Hematopoietic multipotent progenitor cell treated with erythropoietin and hydrocortisone succinate and interleukin-3 and kit ligand, for 8 days (in vitro differentiated cells): ENCODE data around the gene CBX4.
A peak's percentile ranks its signal among the peaks of the same experiment; 100 is the strongest.

Experiments used
- DNase-seq: peaks from one replicate; pipeline ENCODE4 v3.0.0-alpha.2; 2015

CBX4 gene

DNA sequence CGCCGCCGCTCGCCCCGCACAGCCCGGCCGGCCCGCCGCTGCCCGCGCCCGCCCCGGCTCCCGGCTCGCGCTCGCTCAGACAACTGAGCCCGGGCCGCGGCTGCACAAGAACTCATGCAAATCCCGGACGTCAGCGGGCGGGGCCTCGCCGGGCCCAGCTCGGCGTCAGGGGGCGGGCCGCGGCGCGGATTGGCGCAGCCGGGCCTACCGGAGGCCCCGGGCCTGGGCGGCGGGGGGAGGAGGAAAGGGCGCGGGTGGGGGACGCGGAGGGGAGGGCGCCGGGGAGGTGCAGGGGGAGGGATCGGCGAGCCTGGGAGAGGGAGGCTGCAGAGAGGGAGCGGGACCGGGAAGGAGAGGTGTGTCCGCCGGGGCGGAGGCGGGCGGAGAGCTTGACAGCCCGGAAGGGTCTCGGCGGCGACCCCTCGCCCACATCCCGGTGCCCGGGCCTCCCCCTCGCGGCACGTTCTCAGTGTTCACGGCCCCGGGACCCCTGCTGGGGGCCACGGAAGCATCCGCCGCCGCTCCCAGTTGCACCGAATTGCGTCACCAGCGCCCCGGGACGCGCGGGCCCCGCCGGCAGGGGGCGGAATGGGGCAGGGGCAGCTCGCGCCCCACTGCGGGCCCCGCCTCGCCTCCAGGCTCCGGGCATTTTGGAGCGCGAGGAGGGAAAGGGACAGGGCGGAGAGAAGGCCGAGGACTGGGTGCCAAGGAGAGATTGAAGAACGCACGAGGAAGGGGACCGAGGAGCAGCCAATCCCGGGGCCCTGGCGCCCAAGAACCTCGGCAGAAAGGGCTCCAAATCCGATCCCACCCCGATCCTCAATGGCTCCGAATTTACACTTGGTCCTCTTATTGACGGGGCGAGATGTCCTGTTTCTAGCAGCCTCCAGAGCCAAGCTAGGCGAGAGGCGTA, at the start of gene CBX4:
CBX4 (minus strand) TSS at position 85 of the 913 bp plus-strand sequence. CDS start 189 bp downstream, outside the sequence.
- peak; percentile 92 for DNase-seq

DNA sequence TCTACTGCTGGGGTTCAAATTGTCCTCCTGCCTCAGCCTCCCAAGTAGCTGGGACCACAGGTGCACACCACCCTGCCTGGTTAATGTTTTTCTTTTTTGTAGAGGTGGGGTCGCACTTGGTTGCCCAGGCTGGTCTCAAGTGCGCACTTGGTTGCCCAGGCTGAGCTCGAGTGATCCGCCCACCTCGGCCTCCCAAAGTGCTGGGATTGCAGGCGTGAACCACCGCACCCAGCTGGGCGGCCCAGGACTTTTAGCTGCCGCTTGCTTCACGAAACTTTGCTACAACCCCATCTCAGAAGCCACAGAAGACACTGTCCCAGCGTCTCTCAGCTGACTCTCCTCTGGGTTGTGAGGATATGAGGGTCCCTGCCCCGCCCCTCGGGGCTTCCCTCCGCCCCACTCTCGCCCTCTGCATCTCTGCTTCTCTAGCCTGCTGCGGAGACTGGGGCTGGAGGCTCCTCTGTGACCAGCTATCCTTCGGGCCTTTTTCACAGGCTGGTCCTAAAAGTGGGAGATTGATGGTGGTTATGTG, 48.8 kb upstream of the CBX4 start:
- DNase-seq: no peak

DNA sequence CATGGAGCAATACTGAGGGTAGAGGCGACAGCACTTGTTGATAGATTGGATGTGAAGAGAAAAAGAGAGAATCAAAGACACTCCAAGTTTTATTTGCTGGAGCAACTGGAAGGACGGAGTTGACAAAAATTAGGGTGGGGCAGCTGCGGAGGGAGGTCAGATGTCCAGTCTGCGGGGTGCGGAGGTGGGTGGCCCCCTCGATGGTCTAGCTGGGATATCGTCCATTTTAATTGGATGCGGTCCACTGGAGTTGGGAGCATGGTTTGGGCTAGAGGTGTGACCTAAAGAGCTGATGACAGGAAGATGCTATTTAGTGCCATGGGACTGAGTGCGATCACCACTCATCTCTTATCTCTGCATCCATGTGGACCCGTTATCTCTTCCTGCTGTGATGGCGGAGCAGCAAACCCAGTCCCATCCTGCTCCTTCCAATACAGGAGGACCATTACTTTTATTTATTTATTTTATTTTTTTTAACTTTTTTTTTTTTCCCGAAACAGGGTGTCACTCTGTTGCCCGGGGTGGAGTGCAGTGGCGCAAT, 48.3 kb upstream of the CBX4 start:
- no peak for DNase-seq

DNA sequence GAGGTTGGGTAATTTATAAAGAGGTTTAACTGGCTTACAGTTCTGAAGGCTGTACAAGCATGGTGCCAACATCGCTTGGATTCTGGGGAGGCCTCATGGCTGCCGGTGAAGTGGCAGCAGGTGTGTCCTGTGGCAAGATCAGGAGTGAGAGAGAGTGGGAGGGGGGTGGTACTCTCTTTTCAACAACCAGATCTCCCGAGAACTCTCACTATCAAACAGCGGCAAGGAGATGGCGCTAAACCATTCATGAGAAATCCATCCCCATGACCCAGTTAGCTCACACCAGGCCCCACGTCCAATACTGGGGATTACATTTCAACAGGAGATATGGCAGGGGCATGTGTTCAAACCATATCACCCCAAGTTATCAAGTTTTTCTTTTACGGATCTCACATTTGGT, 44.0 kb upstream of the CBX4 start:
- DNase-seq: no peak

DNA sequence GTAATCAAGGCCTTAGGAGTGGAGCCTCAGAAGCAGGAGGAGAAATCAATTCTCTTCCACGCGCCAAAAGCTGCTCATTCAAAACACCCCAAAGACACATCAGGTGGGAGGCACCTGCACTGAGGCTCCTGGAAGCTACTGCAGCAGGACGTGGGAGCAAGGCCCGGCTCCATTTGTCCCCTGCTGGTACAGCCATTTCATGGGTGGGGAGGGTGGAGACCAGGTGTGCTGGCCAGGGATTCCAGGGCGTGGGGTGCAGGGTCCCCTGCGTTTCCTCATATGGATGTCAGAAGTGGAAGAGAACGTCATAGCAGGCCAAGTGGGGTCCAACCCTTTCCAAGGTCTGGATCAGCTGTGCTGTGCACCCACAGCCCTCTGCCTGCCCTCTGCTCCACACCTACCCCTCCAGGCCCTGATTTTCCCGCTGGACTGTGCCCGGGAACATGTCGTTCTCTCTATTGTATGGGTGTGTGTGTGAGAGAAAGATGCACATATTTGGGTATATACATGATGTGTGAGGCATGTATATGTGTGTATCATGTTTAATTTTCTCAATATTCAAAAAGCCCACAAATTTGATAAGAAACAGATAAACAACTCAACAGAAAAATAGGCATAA, 39.2 kb upstream of the CBX4 start:
- no peak for DNase-seq

DNA sequence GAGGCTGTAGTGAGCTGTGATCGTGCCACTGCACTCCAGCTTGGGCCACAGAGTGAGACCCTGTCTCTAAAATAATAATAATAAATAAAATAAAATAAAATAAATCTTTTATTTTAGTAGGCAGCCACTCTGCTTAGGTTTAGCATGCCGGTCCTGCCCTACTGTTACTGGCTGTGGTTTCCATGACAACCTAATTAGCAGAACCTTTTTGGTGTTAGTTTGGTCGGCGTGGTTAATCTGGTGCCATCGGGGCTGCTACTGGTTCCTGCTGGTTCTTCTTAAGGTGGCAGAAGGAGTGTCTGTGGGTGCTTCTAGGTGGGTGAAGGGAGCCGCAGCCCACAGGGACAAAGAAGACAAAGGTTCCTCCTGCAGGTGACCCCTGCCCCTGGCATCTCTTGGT, 37.8 kb upstream of the CBX4 start:
- no peak for DNase-seq

DNA sequence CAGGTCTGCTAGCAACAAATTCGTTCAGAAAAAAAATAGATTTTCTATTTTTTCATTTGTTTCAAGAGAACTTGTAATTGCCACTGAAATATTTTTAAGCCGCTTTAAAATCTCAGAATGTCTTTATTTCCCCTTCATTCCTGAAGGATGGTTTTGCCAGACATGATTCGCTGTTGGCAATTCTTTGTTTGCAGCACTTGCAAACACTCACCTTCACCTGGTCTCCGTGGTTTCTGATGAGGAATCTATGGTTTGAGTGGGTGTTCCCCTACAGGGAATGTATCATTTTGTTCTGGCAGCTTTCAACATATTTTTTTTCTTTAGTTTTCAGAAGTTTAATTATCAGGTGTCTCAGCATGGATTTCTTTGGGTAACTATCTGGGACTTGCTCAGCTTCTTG, 36.3 kb upstream of the CBX4 start:
- DNase-seq: no peak

DNA sequence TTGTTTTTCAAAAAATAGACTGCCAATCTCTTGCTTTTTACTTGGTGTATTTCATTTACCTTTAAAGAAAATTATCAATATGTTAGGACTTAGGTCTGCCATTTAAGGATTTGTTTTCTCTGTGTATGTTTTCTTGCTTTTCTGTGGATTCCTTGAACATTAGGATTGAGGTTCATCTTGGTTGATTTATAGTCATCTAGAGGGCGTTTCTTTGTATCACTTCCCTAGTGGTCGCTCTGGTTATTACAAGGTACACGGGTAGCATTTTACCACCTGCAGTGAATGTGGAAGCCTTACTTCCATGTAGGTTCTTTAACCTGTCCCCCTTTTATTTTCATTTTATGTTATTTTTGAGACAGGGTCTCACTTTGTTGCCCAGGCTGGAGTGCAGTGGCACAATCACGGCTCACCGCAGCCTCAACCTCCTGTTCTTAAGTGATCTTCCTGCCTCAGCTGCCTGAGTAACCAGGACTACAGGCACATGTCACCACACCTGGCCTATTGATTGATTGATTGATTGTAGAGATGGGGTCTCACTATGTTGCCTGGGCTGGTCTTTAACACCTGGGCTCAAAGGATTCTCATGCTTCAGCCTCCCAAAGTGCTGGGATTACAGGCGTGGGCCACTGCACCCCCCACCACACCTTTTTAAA, 35.2 kb upstream of the CBX4 start:
- DNase-seq: peak; percentile 57

DNA sequence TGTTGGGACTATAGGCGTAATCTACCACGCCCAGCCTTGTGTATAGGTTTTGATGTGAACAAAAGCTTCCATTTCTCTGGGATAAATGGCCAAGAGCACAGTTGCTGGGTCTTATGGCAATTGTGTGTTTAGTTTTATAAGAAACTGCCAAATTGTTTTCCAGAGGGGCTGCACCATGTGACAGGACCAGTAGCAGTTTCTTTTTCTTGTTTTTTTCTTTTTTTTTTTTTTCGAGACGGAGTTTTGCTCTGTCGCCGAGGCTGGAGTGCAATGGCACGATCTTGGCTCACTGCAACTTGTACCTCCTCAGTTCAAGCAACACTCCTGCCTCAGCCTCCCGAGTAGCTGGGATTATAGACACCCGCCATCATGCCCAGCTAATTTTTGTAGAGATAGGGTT, 34.3 kb upstream of the CBX4 start:
- no peak for DNase-seq

DNA sequence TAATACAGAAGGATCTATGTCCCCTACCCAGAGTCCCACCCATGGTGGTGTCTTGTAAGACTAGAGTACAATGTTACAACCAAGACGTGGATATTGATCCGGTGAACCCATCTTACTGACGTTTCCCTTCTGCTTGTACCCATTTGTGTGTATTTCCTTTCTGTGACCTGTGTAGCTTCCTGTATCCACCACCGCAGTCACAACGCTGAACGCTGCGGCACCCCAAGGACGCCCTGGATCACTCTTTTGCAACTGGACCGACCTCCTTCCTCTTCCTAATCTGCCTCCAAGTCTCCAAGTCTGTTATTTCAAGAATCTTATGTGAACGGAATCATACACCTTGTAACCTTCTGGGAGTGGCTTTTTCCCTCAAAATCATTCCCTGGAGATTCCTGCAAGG, 33.5 kb upstream of the CBX4 start:
- DNase-seq: no peak

DNA sequence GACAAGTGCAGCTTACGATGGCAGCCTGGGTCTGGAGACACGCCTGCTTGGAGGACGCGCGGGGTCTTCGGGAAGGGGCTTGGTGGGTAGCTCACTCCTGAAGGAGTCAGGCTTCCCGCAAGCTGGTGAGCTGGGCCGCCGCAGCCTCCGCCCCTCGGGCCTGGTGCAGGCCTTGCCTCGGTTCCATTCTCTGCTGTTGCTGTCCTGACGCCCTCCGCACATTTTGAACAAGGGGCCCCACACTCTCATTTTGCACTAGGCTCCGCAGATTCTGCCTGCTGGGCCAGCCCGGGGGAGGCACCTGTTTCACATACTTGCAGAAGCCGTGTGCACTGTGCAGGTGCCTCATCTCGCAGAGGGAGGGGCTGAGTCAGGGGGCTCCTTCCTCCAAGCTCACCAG, 31.9 kb upstream of the CBX4 start:
- DNase-seq: no peak

DNA sequence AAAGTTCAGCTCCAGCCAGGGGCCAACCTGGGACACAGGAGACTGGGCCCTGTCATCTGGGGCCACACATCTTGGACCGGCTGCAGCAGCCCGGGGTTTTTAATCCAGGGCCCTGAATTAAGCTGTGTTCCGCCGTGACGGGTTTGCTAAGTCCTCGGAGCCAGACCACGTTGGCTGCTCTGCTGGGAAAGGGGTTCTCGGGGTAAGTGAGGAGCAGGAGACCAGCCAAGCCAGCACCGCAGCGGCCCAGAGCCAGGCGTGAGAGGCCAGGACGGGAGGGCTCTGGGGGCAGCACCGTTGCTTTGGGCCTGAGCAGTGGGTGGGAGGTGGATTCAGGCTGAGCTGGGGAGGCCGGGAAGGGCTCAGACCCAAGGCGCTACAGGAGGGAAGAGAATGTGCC, 31.3 kb upstream of the CBX4 start:
- DNase-seq: no peak

DNA sequence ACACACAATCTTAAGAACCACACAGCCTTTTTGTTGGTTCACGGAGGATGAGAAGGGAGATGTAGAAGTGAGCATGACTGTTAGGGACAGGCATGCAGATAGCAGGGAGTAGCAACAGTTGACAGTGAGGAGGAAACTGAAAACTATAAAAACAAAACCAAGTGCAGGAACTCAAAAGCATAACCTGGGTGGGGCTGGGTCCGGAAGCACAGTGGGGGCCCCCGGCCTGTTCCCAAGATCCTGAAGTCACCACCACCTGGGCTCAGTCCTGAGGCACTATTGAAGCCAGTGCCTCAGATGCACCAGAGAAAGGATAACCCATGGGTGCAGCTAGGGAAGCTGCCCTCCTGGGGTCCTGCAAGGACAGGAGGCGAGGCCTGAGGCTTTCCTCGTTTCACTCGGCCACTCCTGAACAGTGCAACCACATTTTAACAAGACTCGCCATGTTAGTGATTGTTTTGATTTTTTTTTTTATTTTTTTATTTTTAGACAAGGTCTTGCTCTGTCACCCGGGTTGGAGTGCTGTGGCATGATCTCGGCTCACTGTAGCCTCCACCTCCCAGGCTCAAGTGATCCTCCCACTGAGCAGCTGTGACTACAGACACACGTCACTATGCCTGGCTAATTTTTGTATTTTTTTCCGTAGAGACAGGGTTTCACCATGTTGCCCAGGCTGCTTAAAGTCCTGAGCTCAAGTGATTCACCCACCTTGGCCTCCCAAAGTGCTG, 27.7 kb upstream of the CBX4 start:
- no peak for DNase-seq

DNA sequence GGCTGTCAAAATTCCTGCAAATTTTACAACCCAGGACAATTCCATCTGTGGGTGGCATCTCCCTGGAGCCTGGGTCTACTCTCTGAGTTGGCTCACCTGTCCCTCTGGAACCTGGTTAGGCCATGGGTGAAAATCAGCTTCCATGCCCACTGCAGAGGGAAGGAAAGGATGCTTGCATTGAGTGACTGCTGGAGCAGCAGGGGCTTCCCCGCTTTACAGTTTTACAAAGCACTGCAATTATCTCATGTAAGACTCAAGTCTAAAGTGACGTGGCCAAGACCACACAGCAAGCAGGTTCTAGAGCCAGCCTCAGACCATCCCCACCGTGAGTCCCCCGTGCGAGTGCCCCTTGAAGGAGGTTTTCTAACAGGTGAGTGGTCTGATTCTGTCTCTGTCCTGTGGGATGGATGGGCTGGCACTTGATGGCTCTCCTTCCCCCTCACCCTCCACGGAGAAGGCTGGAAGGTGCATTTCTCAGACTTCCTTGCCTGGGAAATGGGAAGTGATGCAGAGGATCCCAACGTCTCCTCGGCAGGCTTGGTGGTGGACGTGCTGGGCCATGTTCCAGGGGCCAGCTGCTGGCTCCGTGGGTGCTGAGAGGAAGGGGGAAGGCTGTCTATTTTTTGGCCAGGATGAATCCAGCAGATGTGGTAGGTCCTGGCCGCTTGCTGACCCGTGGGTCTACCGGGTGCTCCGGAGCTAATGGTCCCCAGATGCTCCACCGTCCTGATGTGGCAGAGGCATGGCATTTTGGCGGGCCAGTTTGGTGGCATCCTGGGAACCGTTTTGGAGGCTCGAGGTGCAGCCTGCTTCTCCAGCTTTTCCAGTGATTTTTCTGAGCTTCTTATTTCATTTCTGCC, 26.3 kb upstream of the CBX4 start:
- no peak for DNase-seq

DNA sequence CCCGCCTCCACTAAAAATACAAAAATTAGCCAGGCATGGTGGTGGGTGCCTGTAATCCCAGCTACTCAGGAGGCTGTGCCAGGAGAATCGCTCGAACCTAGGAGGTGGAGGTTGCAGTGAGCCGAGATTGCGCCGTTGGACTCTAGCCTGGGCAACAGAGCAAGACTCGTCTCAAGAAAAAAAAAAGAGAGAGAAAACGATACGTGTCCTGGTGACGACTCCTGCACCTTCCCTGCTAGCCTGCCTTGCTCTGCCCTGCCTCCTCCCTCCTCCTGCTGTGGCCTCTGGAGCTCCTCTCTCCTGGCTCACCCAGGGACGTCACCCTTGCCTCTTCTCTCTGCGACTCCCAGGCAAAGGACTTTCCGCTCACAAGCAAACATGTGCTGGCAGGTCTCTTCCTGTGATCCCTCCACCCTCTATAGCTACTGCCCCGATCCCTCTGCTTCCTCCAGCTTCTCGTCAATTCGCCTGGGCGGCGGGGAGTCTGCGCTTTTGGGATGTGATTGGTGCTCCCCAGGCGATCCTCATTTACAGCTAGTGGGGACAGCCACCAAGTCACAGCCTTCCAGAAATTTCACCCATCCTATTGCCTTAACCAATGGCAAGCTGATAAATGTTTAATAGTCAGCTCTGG, 25.5 kb upstream of the CBX4 start:
- DNase-seq: no peak

DNA sequence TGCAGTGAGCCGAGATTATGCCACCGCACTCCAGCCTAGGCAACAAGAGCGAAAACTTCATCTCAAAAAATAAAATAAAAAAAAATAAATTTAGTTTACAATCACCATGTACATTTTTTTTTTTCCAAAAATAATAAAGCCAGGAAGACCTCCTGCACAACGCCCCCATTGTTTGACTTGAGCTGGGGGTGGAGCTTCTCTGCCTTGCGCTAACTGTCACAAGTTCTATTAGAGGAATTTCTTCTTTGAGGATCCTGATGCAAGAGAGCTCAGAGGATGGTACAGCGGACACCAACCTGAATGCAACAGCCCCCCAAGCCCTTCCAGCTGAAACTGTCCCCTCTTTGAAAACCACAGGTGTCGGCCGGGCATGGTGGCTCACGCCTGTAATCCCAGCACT, 24.9 kb upstream of the CBX4 start:
- no peak for DNase-seq

DNA sequence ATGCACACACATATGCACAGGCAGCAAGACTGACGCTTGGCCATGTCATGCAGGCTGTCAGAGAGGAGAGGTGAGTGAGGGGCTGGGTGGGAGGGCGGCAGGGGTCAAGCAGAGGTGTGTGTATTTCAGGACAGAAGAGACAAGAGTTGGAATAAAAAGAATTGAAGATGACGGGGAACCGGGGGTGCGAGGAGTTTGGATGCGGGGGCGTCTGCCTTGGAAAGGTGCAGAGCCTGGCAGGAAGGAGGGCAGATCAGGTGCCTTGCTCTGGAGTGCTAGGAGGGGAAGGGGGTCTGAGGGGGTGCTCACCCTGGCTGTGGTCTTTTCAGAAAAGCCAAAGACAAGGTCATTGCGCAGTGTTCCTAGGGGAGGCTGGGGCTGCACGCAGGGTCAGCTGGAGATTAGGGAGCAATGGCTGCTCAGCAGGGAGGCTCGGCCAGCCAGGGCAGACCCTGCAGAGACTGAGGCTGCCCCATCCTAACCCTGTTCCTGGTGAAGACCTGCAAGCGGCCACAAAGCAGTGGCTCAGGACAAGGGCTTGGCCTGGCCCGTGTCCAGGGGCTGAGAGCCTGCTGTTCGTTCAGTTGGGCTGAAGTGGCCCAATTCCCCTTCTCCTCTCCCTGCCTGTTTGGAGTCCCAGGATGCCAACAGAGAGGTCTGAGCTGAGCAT, 23.7 kb upstream of the CBX4 start:
- DNase-seq: no peak

DNA sequence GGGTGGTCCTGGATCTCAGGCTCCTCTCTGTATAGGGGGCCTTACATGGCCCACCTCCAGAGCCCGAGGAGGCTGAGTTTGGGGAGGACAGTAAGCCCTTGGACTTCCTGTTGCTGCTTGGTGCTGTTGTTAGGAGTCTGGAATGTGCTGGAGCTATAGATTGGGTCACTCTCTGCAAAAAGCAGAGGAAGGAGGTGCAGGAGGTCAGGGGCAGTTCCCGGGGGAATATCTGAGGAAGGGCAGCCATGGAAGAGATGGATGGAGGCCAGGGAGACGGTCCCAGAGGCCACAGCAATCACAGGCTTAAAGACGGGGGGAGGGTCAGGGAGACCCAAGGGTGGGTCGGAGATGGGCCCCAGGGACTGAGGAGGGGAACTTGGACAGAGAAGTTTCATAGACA, 23.0 kb upstream of the CBX4 start:
- DNase-seq: no peak

DNA sequence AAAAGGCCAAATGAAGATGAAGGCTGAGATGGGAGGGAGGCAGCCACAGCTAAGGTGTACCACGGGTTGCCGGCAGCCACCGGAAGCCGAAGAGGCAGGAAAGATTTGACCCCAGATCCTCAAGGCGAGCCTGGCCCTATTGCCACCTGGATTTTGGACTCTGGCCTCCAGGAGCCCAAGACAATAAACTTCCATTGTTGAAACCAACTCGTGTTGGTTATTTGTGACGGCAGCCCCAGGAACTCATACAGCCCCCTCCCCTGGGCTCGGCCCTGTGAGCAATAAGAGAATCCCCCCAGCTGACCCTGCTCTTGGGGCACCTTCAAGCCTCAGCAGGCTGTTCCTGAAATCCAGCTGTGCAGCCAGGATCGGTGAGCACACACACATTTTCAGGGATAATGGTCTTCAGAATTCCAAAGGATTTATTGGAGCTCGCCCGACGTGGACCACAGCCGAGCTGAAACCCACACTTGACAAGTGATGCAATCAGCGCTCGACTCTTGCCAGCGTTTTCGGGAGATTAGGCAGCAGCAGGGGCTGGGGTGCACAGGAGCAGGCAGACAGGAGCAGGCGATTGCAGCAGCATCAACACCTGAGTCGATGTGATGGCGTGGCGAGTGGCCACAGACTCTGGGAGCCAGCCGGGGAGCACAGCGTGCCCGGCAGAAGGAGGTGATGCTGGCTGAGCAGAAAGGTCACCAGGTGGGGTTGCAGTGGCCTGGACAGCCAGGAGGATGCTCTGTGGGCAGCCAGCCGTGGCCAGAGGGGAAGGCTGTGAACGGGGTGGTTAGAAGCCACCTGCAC, 22.4 kb upstream of the CBX4 start:
- DNase-seq: no peak
